Neural crest cell (in vitro differentiated cells): Measurements from ENCODE around the gene POLR2H. TPM values are rescaled to one million over a fixed set of nuclear protein-coding genes. Genes with fewer than 3 reads are reported as not detected.

Experiments
- DNase-seq: peaks from one replicate; pipeline ENCODE4 v3.0.0; 2021; ENCODE audit warnings: low read depth, mixed read lengths, low spot score
- H3K27ac Mint-ChIP-seq: one replicate; pipeline ENCODE4 v1.8.0; 2021; ENCODE audit warnings: mild to moderate bottlenecking, mixed read lengths; ENCODE audit not compliant: unreplicated experiment
- H3K27me3 Mint-ChIP-seq: 2 replicates; pipeline ENCODE4 v1.8.0; 2021; ENCODE audit warnings: low read depth, mild to moderate bottlenecking, mixed read lengths
- H3K36me3 Mint-ChIP-seq: 2 replicates; pipeline ENCODE4 v1.8.0; 2021; ENCODE audit warnings: low read depth, mild to moderate bottlenecking, mixed read lengths
- H3K4me1 Mint-ChIP-seq: 2 replicates; pipeline ENCODE4 v1.8.0; 2021; ENCODE audit warnings: mixed read lengths
- H3K4me3 Mint-ChIP-seq: one replicate; pipeline ENCODE4 v1.8.0; 2021; ENCODE audit warnings: mild to moderate bottlenecking, mixed read lengths
- H3K9me3 Mint-ChIP-seq: 2 replicates; pipeline ENCODE4 v1.8.0; 2021; ENCODE audit warnings: mixed read lengths
- total RNA-seq: library from RNA; stranded (reverse); gene quantifications from 2 replicates; pipeline ENCODE4 v1.2.1, GENCODE V29; 2021
- TF ChIP-seq, protein P1 (sequence below): fragments of 200-600 bp; sonication (generic); conservative IDR thresholded peaks from 2 replicates; pipeline ENCODE4 v1.5.0; 2021; ENCODE audit warnings: antibody characterized with exemption, mild to moderate bottlenecking

Gene POLR2H
- total RNA-seq, 1 donor from 2014 or later: 94.5 TPM

DNA sequence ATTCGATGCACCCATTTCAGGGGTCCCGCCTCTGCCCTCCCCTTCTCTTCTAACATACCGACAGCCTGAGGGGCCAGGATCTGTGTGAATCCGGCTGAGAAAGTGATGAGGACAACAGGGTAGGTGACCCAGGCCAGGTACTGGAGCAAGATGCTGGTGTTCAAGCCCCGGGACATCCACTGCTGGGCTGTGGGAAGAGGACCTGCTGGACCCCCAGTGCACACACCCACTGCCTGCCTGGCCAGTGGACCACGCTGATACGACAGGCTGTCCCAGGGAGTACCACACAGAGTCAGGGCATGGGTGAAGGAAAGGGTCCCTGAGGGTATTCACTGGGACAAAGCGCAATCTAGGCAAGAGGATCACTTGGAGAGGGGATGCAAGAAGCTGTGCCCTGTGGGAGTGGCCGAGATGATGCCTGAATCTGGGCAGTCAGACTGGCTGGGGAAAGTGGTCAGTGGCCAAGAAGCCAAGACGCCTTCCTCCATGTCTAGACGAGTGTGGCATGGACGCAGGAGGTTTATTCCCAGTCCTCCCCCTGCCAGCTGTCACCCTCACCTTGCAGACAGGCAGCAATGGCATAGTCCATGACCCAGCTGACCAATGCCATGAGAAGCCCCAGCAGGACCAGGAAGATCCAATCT is 3.3 kb upstream of the POLR2H start:
- TF ChIP-seq, protein P1, sequence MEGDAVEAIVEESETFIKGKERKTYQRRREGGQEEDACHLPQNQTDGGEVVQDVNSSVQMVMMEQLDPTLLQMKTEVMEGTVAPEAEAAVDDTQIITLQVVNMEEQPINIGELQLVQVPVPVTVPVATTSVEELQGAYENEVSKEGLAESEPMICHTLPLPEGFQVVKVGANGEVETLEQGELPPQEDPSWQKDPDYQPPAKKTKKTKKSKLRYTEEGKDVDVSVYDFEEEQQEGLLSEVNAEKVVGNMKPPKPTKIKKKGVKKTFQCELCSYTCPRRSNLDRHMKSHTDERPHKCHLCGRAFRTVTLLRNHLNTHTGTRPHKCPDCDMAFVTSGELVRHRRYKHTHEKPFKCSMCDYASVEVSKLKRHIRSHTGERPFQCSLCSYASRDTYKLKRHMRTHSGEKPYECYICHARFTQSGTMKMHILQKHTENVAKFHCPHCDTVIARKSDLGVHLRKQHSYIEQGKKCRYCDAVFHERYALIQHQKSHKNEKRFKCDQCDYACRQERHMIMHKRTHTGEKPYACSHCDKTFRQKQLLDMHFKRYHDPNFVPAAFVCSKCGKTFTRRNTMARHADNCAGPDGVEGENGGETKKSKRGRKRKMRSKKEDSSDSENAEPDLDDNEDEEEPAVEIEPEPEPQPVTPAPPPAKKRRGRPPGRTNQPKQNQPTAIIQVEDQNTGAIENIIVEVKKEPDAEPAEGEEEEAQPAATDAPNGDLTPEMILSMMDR: no peak
- Mint-ChIP-seq H3K9me3 (no peaks in the 10 kb centered on the region), H3K27me3 (peaks cover under 1% of the 10 kb centered on the region), H3K4me1 (peaks cover 28% of the 10 kb centered on the region), H3K4me3 (peak overlapping the region; percentile 71), H3K36me3 (peaks cover 5% of the 10 kb centered on the region), H3K27ac (no peak overlapping the region)
- DNase-seq: no peak

DNA sequence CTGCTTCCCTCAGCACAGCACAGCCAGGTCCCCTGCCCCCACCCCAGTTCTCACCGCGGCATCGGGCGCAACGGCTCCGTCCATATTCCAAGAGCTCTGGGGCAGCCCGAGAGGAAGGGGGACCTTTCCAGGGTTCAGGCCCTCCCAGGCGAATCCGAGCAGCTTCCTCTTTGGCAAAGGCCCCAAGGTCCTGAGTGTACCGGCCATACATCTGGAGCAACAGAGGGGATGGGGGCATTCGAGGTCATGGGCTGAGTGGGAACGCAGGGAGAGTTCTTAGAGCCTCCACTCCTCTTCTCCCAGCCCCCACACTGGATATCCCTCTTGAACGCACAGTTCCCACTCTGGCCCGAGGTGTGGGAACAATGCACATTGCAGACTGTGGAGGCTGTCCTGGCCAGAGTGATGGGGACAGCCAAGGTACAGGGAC is 2.6 kb upstream of the POLR2H start:
- Mint-ChIP-seq H3K36me3 (peaks cover 5% of the 10 kb centered on the region), H3K27ac (no peak overlapping the region), H3K4me3 (peak overlapping the region; percentile 92), H3K27me3 (peaks cover 2% of the 10 kb centered on the region), H3K9me3 (no peaks in the 10 kb centered on the region), H3K4me1 (peaks cover 31% of the 10 kb centered on the region)
- TF ChIP-seq, protein P1: no peak
- no peak for DNase-seq

DNA sequence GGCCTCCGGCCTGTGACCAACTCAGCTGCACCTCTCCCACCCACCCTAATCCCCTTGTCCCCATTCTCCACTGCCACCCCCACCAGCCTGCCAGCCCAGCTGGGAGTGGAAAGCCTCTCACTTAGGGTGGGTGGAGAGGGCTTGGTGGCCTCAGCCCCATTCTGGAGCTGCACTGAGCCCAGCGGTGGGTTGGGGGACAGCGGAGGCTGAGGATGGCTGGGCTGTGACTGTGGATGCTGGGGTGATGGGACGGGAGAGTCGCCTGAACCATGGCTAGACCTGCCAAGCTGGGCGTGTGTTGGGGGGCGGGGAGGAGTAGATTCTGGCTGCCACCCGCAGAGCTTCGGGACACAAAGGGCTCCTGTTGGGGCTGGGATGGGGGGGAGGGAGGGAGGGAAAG is 1.9 kb upstream of the POLR2H start:
- Mint-ChIP-seq H3K4me3 (peak overlapping the region; percentile 92), H3K4me1 (peaks cover 35% of the 10 kb centered on the region), H3K27me3 (peaks cover 2% of the 10 kb centered on the region), H3K27ac (no peak overlapping the region), H3K36me3 (peaks cover 5% of the 10 kb centered on the region), H3K9me3 (no peaks in the 10 kb centered on the region)
- no peak for DNase-seq
- TF ChIP-seq, protein P1: no peak

DNA sequence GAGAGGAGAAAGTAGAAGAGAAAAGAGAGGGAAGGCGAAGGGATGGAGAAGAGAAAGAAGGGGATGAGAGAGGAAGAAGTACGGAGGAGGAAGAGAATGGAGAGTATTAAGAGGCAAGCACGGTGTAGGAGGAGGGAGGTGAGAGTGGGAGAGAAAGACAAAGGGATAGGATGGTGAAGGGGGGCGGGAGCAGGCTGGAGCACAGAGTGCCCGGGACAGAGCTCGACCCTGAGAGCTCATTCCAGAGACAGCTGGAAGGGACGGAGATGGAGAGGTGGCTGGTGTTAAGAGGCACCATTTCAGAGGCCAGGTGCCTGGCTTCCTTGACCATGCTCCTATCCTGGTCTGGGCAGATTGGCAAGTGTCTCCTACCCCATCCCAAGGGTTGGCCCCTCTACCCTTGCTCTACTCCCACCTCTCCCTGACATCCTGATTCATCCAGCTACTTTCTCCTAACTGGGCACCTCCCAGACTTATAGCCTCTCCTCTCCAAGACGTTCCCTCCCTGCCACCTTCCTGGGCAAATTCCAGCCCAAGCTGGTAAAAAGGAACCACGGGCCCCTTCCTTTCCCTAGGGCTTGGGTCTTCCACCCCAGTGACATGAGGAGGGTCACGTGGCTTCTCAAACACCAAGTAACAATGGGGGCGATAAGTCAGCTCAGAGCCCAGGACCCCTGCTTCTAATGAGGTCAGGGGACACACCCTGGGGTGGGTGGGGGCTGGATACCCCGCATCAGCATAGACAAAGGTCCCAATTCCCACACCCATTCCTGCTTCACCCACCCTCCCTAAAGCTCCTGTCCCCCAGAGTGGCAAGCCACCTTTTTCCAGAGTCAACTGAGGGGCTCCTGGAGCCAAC is 1.2 kb upstream of the POLR2H start:
- Mint-ChIP-seq H3K27ac (no peak overlapping the region), H3K4me3 (peak overlapping the region; percentile 92), H3K4me1 (peaks cover 38% of the 10 kb centered on the region), H3K27me3 (peaks cover 2% of the 10 kb centered on the region), H3K9me3 (no peaks in the 10 kb centered on the region), H3K36me3 (peaks cover 7% of the 10 kb centered on the region)
- no peak for DNase-seq
- TF ChIP-seq, protein P1: no peak

DNA sequence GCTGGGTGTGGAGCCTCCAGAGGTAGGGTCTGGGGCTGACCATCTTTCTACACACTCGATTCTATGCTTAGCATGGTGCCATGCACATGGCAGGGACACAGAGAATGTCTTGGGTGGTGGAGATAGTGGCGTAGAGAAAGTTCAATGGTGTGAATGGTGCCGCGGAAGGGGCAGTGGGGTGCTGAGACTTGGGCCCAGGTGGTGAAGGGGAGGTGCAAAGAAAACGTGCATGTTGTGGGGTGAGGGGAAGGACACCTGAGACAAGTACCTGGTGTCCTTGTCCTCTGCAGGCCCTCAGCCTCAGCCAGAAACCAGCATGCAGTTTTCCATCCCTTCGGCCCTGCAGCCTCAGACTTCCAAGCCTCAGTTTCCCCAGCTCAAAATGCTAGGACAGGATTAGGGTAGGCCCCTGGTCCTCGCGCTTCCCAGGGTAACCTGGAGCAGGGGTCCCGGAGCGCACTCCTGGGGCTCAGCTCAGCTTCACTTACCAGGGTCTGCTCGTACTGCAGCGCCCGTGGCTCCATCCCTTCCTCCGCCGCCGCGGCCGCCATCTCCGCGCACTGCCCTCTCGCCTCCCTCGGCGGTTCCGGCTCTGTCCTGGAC is 480 bp upstream of the POLR2H start:
- TF ChIP-seq, protein P1: no peak
- peaks cover 35% of the 10 kb centered on the region for H3K4me1 Mint-ChIP-seq
- H3K9me3 Mint-ChIP-seq: no peaks in the 10 kb centered on the region
- peak overlapping the region; percentile 92 for H3K4me3 Mint-ChIP-seq
- peaks cover 2% of the 10 kb centered on the region for H3K27me3 Mint-ChIP-seq
- H3K36me3 Mint-ChIP-seq: peaks cover 4% of the 10 kb centered on the region
- no peak overlapping the region for H3K27ac Mint-ChIP-seq
- no peak for DNase-seq
